CD14-positive monocyte (primary cell): ENCODE results near the gene ST3GAL2. TPM values are rescaled to one million over a fixed set of nuclear protein-coding genes. Genes with fewer than 3 reads are reported as not detected.

ENCODE experiments used
- DNase-seq, 3 donors: peaks; one replicate each; pipeline ENCODE4 v3.0.0-alpha.2; 2011 to 2022
- H2AFZ ChIP-seq: 2 replicates; pipeline ENCODE4 v1.6.0; 2012; ENCODE audit warnings: mild to moderate bottlenecking, low read depth, low read length, inconsistent platforms; ENCODE audit not compliant: insufficient read depth, poor library complexity, severe bottlenecking
- H3K27ac ChIP-seq, 2 donors: 1 replicate in 1 of 2; 2 replicates in 1 of 2; pipeline ENCODE4 v1.5.1; 2012 to 2013; ENCODE audit warnings: low read length in 2 of 2, control low read depth in 1 of 2, inconsistent platforms in 1 of 2, low read depth in 1 of 2, mild to moderate bottlenecking in 1 of 2
- H3K27me3 ChIP-seq, 2 donors: one replicate each; pipeline versions ENCODE4 v1.6.0 to v1.6.1; 2011 to 2013; ENCODE audit warnings: low read length in 2 of 2; ENCODE audit not compliant: control insufficient read depth in 2 of 2, insufficient read depth in 2 of 2
- H3K36me3 ChIP-seq, 2 donors: replicated peaks in 1 of 2; 1 replicate in 1 of 2; 2 replicates in 1 of 2; pipeline versions ENCODE4 v1.5.1 to v1.6.1; 2012 to 2013; ENCODE audit warnings: low read length in 2 of 2, control low read depth in 1 of 2, inconsistent platforms in 1 of 2, mild to moderate bottlenecking in 1 of 2; ENCODE audit not compliant: insufficient read depth in 2 of 2, control insufficient read depth in 1 of 2
- H3K4me1 ChIP-seq, 2 donors: 1 replicate in 1 of 2; 2 replicates in 1 of 2; pipeline versions ENCODE4 v1.5.1 to v1.6.1; 2012 to 2013; ENCODE audit warnings: low read length in 2 of 2, control low read depth in 1 of 2, inconsistent platforms in 1 of 2, mild to moderate bottlenecking in 1 of 2, moderate library complexity in 1 of 2; ENCODE audit not compliant: insufficient read depth in 2 of 2, control insufficient read depth in 1 of 2
- H3K4me2 ChIP-seq: replicated peaks from 2 replicates; pipeline ENCODE3; 2012; ENCODE audit warnings: low read length, moderate library complexity, mild to moderate bottlenecking; ENCODE audit not compliant: poor library complexity, severe bottlenecking; ENCODE audit errors: extremely low read depth
- H3K4me3 ChIP-seq, 3 experiments: fragments of 200-600 bp in 1 of 3; sonication (generic) in 1 of 3; replicated peaks in 1 of 3; 1 replicate in 2 of 3; 2 replicates in 1 of 3; pipeline ENCODE4 v1.5.1; 2011 to 2013; ENCODE audit warnings: low read length in 3 of 3, mild to moderate bottlenecking in 3 of 3, control low read depth in 2 of 3, low read depth in 2 of 3, inconsistent platforms in 1 of 3, moderate library complexity in 1 of 3
- H3K79me2 ChIP-seq: 2 replicates; pipeline ENCODE4 v1.6.0; 2012; ENCODE audit warnings: mild to moderate bottlenecking, control low read depth, inconsistent platforms, low read length, moderate library complexity; ENCODE audit not compliant: insufficient read depth
- H3K9ac ChIP-seq: 2 replicates; pipeline ENCODE4 v1.6.0; 2017; ENCODE audit warnings: low read length, mild to moderate bottlenecking; ENCODE audit not compliant: insufficient read depth, poor library complexity, severe bottlenecking
- H3K9me3 ChIP-seq, 2 donors: replicated peaks in 1 of 2; 1 replicate in 1 of 2; 2 replicates in 1 of 2; pipeline versions ENCODE4 v1.5.1 to v1.6.1; 2012 to 2013; ENCODE audit warnings: low read length in 2 of 2, control low read depth in 1 of 2; ENCODE audit not compliant: control insufficient read depth in 1 of 2, insufficient read depth in 1 of 2
- H4K20me1 ChIP-seq: 2 replicates; pipeline ENCODE4 v1.6.0; 2012; ENCODE audit warnings: mild to moderate bottlenecking, low read length, control low read depth, moderate library complexity; ENCODE audit not compliant: insufficient read depth
- H3K27ac Mint-ChIP-seq, 7 donors: one replicate each; pipeline ENCODE4 v1.8.0; 2020; ENCODE audit warnings: mild to moderate bottlenecking in 7 of 7, mixed read lengths in 7 of 7, moderate library complexity in 6 of 7, inconsistent platforms in 2 of 7
- H3K27me3 Mint-ChIP-seq, 3 donors: one replicate each; pipeline ENCODE4 v1.8.0; 2021 to 2022; ENCODE audit warnings: low read depth in 3 of 3, mild to moderate bottlenecking in 3 of 3, mixed read lengths in 3 of 3, moderate library complexity in 3 of 3, inconsistent platforms in 1 of 3
- H3K36me3 Mint-ChIP-seq, 2 donors: one replicate each; pipeline ENCODE4 v1.8.0; 2020; ENCODE audit warnings: mixed read lengths in 2 of 2, inconsistent platforms in 1 of 2, mild to moderate bottlenecking in 1 of 2
- H3K4me1 Mint-ChIP-seq: one replicate; pipeline ENCODE4 v1.8.0; 2020; ENCODE audit warnings: mild to moderate bottlenecking, mixed read lengths
- H3K4me3 Mint-ChIP-seq, 2 donors: one replicate each; pipeline ENCODE4 v1.8.0; 2020; ENCODE audit warnings: mild to moderate bottlenecking in 2 of 2, mixed read lengths in 2 of 2, moderate library complexity in 1 of 2
- H3K9me3 Mint-ChIP-seq, 7 donors: one replicate each; pipeline ENCODE4 v1.8.0; 2020 to 2022; ENCODE audit warnings: mixed read lengths in 7 of 7, mild to moderate bottlenecking in 6 of 7, moderate library complexity in 6 of 7, inconsistent platforms in 2 of 7
- CTCF ChIP-seq: fragments of 200-600 bp; IDR thresholded peaks from one replicate; pipeline ENCODE4 v1.8.0; 2022; ENCODE audit warnings: antibody characterized with exemption, mild to moderate bottlenecking
- WGBS: methylation state at CpG from one replicate; pipeline ENCODE4 v1.1.5; 2013; ENCODE audit warnings: missing lambda C conversion rate; ENCODE audit not compliant: insufficient coverage; 5-methylcytosine and 5-hydroxymethylcytosine counted together
- intact Hi-C, 2 donors: fragments of 100-400 bp; cut with micrococcal nuclease; formaldehyde crosslinking; loops; one replicate each; pipeline versions ENCODE4 v1.15.0 to v1.15.1; 2023
- polyA plus RNA-seq, 3 donors: library from polyadenylated mRNA; depleted of rRNA in 1 of 3; unstranded in 2 of 3; stranded (reverse) in 1 of 3; fragments of 300-500 nt in 2 of 3; fragments of >200 nt in 1 of 3; fragmentation: Illumina TruSeq in 2 of 3; gene quantifications; 1 replicate in 2 of 3; 2 replicates in 1 of 3; pipeline ENCODE4 v1.2.3, GENCODE V29; 2012 to 2021

ST3GAL2 gene
- polyA plus RNA-seq, 3 donors = 13.5 to 20.0 (median 18.4) TPM

GRCh38 chr16:70402916-70403659 lies 35.8 kb downstream of the ST3GAL2 start:
- no peak for TF ChIP-seq CTCF
- H3K4me1 Mint-ChIP-seq = peaks cover 45% of the 10 kb centered on the region
- peaks cover 32 to 39% of the 10 kb centered on the region in 2 donors for H3K4me1 ChIP-seq
- no peak overlapping the region for H3K9ac ChIP-seq
- H3K79me2 ChIP-seq = peaks cover 7% of the 10 kb centered on the region
- H3K27ac Mint-ChIP-seq = peak overlapping the region; percentile 87 to 96 (median 92)
- intact Hi-C loops = no loop called here
- H3K27ac ChIP-seq = no peak overlapping the region
- peaks cover 25% of the 10 kb centered on the region for H4K20me1 ChIP-seq
- peaks cover 56 to 59% of the 10 kb centered on the region in 2 donors for H3K36me3 Mint-ChIP-seq
- H3K4me2 ChIP-seq = no peak overlapping the region
- peaks cover 0 to 3% (median 0%) of the 10 kb centered on the region in 7 donors for H3K9me3 Mint-ChIP-seq
- peaks cover 2 to 5% (median 5%) of the 10 kb centered on the region in 3 donors for H3K27me3 Mint-ChIP-seq
- no peak overlapping the region for H2AFZ ChIP-seq
- H3K4me3 Mint-ChIP-seq = peak overlapping the region; percentile 34 to 53
- no peaks in the 10 kb centered on the region for H3K27me3 ChIP-seq
- no peak overlapping the region for H3K4me3 ChIP-seq
- peaks cover 19 to 27% of the 10 kb centered on the region in 2 donors for H3K36me3 ChIP-seq
- DNase-seq = peak in 2 of 3 donors; percentile 42 to 49
- 70% methylated on average over 4 of the region's 11 CpGs for WGBS
- no peaks in the 10 kb centered on the region for H3K9me3 ChIP-seq

GRCh38 chr16:70399951-70400350 lies 38.9 kb downstream of the ST3GAL2 start:
- H3K9ac ChIP-seq = no peak overlapping the region
- Mint-ChIP-seq H3K27ac (no peak overlapping the region), H3K9me3 (peaks cover 0 to 3% (median 0%) of the 10 kb centered on the region in 7 donors), H3K27me3 (peaks cover 0 to 3% (median 2%) of the 10 kb centered on the region in 3 donors), H3K36me3 (peaks cover 51 to 62% of the 10 kb centered on the region in 2 donors), H3K4me3 (no peak overlapping the region), H3K4me1 (peaks cover 32% of the 10 kb centered on the region)
- H2AFZ ChIP-seq = no peak overlapping the region
- TF ChIP-seq CTCF = no peak
- intact Hi-C loops = loop anchor here (2.0 to 5.0 kb wide), 2 partner anchors 52 to 53 kb away; partner anchors contain the start of gene FCSK (in 1 of the 2)
- 98% methylated on average over 10 of the region's 10 CpGs for WGBS
- H3K4me3 ChIP-seq = no peak overlapping the region
- peaks cover 6% of the 10 kb centered on the region for H3K79me2 ChIP-seq
- DNase-seq = no peak
- peaks cover 21% of the 10 kb centered on the region for H4K20me1 ChIP-seq
- H3K4me2 ChIP-seq = no peak overlapping the region
- H3K27ac ChIP-seq = no peak overlapping the region
- no peaks in the 10 kb centered on the region for H3K27me3 ChIP-seq
- peaks cover 26 to 30% of the 10 kb centered on the region in 2 donors for H3K4me1 ChIP-seq
- peaks cover 22 to 39% of the 10 kb centered on the region in 2 donors for H3K36me3 ChIP-seq
- H3K9me3 ChIP-seq = no peaks in the 10 kb centered on the region
